HG03025 (cell line): ENCODE data around the gene DYNLT1.
"Not testable (repeated sequence)": the region's sequence is repeated elsewhere in the genome, so short reads cannot be mapped to it uniquely, and the experiment has no call there.

Experiments
- ATAC-seq: cut with Tn5 transposase; IDR thresholded peaks from one replicate; pipeline ENCODE4 v1.9.1; 2021; ENCODE audit warnings: mild to moderate bottlenecking, moderate library complexity; ENCODE audit not compliant: unreplicated experiment, low FRiP score

The DYNLT1 gene

DNA sequence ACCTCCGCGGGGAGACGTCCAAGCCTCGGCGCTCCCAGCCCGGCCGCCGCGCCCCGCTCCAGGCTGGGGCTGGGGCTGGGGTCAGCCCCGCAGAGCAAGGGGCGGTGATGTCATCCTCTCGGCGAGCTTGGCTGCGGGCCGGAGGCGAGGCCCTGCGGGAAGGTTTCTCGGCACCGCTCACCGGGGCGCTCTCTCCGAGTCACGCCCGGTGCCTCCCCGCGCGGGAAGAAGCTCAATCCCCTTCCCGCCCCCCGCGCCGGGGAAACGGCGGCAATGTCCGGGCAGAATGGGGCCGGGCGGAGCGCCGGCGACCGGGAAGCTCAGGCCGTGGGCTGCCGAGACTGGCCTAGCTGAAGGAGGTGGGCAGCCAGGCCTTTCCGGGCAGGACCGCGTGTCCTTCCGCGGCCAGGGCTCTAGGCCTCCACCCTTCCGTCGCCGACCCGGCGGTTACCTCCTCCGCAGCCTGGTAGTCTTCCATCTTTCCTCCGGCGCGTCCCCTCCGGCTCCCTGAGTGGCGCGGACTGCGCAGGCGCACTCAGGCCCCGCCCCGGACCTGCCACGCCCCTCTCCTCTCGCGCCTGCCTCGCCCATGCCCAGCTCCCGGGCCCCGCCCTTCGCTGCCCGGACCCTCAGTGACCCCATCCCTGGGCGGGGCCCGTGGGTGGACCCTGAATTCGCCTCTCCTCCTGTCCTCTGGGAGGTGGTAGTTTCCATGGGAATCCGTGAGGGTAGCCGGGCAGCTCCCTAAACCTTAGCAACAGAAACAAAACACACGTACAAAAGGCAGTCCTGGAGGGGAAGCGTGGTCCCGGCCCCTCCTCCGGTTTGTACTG lies at the start of gene DYNLT1:
Gene DYNLT1, minus strand, starts transcription at position 513 of the 833 bp plus-strand sequence. Its CDS starts 35 bp downstream, at position 478.
- ATAC-seq: peak; percentile 66

DNA sequence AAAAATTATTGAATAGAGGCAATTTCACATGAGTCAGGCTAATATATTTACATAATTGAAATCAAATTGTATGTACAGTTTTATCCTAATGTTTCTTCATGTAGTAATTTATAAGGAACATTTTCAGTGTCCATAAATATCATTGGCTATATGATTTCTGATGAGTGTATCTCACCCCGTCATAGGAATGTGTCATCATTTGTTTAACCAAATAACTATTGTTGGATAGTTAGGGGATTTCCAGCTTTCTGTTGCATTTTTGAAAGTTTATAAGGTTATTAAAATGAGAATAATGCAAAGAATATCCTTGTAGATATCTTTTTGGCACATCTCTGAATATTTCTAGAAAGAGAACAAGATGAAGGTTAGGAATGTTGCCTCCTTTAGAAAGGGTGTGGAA lies 44.3 kb upstream of the DYNLT1 start:
- no peak for ATAC-seq

DNA sequence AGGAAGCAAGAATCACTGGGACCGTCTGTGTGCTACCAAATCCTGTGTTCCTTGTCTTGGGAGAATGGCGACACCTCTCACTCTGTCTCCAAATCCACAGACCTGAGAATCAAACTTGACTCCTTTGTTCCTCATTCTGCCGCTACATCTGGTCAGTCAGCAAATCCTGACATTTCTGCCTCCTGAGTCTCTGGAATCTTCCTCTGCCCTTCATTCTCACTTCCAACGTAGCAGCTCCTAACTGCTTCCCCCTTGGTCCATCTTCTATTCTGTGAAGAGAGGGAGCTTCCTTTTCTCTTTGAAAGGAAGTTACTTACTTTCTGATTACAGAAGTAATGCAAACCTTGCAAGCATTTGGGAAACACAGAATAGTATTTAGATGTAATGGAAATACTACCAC lies 43.0 kb upstream of the DYNLT1 start:
- no peak for ATAC-seq

DNA sequence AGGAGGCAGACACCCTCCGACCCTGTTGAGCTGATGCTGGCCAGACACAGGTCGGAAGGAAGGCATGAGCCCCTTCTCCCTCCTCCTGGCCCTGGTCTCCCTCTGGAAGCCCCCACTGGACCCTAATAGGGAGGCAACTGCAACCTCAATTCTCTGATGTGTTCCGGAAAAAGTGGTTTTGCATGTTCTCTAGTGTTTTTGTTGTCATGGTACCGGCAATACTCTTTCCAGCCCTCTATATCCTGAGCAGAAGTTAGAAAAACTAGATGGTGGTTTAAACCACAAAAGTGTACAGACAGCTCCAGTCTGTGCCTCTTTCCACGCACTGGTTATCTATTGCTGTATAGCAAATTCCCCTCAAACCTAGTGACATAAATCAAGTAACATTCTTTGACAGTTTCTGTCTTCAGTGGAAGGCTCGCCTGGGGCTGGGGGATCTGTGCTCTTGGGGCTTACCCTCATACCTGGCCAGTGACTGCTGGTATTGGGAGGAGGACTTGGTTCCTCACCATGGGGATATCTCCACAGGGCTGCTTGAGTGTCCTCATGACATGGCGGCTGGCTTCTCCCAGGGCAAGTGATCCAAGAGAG lies 42.3 kb upstream of the DYNLT1 start:
- no peak for ATAC-seq

DNA sequence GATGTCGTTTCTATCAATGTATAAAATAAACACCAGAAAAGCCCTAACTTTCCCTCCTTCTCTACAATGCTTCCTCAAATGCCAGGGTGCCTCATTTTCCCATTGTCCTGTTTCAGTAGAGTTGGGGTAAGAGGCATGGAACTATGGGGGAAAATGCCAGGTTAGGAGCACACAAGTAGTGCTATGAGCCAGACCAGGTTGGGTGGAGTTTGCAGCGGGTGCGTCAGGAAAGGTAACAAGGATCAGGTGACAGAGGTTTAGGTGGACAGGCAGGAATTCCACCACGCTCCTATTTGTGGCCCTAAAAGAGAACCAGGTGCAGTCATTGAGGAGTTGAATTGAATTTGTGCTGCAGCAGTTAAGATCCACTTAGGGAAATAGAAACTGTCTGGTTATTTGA lies 41.8 kb upstream of the DYNLT1 start:
- ATAC-seq: no peak

DNA sequence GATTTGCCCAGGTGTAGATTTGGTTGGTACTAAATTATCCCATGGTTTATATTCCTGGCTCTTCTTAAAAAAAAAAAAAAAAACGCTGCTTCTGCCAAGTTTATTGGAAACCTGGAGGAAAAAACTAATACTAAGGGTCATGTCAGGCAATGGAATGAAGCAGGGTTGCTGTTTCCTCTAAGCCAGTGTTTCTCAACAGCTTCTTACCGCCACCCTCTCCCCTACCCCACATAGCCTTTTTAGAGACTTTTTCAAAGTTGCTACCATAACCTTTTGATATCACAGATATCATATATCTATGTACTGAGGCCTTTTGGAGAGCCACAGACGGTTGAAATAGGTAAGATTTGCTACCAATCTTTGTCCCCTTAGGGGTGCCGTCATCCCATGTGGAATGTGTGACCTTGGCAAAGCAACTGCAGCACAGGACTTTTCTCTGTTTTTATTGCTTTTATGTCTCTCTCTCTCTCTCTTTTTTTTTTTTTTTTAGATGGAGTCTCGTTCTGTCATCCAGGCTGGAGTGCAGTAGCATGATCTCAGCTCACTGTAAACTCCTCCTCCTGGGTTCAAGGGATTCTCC lies 40.3 kb upstream of the DYNLT1 start:
- ATAC-seq: no peak

DNA sequence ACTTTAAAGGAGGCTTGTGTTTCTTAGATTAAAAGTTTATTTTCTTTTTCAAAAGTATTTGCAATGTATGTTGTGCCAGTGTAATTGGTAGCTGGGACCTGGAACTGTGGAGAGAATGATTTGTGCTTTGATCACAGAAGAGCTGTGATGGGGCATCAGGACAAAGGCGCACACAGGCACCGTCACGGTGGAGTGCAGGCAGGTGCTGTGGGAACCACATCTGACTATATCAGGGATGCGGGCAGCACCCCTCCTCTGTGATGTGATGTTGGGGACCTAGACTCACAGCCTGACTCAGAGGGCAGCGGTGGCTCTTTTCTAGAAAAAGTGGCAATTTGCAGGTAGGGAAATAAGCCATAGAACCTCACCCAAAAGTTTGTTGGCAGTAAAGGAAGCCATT lies 39.8 kb upstream of the DYNLT1 start:
- no peak for ATAC-seq

DNA sequence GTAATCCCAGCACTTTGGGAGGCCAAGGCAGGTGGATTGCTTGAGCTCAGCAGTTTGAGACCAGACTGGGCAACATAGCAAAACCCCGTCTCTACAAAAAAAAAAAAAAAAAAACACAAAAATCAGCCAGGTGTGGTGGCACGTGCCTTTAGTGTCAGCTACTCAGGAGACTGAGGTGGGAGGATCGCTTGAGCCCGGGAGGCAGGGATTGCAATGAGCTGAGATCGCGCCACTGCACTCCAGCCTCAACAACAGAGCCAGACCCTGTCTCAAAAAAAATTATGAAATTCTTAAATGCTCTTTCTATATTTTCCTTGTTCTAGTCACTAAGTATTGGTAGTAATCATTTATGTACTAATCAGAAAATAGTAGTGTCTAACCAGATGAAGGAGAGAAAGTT lies 35.9 kb upstream of the DYNLT1 start:
- no peak for ATAC-seq

DNA sequence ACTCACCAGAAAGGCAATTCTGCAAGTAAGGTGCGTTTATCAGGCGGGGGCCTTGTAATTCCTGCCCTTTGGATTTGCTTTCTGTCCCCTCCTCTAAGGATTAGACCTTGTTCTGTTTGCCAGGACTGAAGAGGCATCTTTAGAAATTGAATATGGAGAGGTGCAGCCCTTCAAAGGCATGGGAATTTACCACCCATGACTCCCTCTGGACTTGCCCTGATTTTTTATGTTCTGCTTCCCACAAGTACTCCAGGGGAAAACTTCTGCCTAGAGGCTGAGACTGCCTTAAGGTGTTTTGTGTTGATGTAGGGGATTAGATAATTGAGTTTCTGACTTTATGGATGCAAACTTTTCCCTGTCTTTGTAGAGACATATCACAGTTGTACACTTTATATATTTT lies 35.5 kb upstream of the DYNLT1 start:
- ATAC-seq: no peak

DNA sequence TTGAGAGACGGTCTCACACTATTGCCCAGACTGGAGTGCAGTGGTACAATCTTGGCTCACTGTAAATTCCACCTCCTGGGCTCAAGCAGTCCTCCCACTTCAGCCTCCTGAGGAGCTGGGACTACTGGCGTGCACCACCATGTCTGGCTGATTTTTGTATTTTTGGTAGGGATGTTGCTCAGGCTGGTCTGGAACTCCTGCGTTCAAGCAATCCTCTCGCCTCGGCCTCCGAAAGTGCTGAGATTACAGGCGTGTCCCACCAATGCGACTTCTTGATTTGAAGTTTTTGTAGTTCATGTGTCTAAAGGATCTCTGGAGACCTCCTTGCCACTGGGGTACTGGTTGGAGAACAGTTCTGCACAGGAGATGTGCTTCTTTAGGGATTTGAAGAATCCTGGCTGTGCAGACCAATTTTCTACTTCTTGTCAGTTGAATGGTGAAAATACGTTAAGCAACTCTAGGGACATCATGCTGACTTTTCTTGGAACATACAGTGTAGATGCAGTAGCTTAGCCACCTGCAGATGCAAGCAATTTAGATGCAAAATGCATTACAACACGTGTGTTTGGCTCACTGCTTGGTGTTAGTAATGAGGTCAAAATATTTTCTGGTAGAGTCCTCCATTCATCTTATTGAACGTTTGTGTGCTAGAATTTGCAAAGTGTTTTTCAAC lies 33.5 kb upstream of the DYNLT1 start:
- no peak for ATAC-seq

DNA sequence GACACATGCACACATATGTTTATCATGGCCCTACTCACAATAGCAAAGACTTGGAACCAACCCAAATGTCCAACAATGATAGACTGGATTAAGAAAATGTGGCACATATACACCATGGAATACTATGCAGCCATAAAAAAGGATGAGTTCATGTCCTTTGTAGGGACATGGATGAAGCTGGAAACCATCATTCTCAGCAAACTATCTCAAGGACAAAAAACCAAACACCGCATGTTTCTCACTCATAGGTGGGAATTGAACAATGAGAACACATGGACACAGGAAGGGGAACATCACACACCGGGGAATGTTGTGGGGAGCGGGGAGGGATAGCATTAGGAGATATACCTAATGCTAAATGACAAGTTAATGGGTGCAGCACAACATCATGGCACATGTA lies 32.6 kb upstream of the DYNLT1 start:
- ATAC-seq: not testable (repeated sequence)

DNA sequence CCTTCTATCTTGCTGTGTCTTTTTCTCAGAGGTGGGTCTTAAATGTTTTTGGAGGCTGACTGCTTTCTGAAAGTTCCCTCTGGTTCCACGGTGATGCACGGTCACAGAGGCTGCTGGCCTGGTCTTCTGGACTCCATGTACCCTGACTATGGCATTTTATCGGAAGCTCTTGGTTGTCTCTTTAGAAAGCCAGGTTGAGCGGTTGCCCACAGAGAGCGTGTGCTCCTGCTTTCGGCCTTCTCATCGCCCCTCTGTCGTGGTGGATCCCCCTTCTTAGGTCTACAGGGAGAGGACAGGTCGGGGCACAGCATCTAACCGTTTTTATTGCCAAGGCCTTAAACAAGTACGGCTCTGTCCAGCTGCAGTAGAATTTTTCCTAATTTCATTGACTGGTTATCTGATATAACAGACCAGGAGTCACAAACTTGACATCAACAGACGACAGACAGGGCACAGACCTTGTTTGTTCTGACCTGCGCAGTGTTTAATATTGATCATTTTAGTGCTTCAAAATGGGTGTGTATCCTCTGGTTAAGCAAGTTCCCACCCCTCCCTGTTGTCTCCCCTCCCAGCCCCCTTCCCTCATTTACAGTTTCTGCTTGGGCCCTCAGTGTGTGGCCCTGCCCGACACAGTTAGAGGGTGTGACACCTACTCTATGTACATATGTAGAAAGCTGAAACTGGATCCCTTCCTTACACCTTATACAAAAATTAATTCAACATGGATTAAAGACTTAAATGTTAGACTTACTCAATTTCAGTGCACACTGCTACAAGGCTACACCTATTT lies 30.0 kb upstream of the DYNLT1 start:
- no peak for ATAC-seq

DNA sequence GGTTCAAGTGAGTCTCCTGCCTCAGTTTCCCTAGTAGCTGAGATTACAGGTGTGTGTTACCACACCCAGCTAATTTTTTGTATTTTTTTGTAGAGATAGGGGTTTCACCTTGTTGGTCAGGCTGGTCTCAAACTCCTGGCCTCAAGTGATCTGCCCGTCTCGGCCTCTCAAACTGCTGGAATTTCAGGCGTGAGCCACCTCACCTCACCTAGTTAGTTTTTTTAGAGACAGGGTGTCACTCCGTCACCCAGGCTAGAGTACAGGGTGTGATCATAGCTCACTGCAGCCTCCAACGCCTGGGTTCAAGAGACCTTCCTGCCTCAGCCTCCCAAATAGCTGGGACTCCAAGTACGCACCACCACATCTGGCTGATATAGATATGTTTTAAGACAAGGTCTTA lies 28.2 kb upstream of the DYNLT1 start:
- no peak for ATAC-seq

DNA sequence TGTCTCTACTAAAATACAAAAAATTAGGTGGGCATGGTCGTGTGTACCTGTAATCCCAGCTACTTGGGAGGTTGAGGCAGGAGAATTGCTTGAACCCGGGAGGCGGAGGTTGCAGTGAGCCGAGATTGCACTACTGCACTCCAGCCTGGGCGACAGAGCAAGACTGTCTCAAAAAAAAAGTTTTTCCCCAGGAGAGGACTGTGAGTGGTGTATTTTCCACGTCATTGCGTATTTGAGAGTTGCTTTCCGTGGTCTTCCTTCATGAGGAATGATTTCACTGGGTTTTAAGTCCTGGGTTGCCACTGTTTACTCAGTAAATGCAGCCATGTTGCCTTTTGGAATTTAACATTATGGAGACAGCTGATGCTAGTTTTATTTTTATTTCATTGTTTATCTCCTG lies 27.6 kb upstream of the DYNLT1 start:
- ATAC-seq: not testable (repeated sequence)

DNA sequence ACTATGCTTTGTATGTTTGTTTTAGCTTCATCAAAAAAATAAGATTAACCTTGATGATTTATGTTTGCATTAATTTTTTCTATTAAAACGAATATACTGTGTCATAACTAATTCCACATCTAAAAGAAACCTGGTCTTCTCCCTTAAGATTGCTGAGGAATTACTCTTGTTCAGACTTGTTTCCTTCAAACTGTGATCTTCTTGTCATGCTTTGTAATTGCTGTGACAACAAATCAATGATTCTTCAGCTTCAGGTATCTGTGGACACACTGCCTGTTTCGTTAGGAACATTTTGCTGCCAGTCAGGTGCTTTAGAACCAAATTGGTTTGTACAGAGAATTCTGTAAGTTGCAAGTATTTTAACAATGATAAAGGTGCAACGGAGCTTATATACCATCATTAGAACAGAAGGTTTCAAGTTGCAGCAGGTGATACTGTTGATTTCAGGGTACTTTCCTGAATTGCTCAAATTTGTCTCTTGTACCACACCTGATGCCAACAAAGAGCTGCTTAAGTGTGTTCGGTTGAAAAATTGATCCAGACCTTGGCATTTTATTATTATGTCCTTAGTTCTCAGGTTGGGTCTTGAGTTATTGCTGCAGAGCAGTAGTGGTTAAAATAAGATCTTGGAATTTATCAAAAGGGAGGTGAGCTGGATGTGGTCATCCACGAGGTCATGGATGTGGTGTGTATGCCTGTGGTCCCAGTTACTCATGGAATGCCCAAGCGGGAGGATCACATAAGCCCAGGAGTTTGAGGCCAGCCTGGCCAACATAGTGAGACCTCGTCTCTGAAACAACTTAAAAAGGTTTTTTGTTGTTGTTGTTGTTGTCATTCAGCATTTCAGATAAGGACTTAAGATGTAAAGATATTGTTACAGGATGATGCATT lies 24.8 kb upstream of the DYNLT1 start:
- ATAC-seq: no peak

DNA sequence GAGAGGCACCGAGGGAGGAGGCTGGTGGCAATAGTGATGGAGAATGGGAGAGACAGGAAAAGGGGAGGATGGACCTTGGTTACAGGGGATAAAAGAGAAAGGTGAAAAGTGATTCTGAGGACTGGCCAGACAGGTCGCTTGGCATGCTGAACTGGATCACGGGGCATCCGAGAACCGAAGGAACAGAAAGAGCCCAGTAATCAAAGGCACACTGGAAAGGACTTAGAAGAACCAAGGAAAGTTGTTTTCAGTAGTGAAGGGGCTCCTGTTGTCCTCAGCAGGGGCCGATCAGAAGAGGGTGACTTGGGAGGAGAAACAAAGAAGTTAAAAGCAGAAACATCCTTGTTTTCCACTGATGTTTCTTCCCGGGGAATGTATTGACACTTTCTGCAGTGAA lies 24.2 kb upstream of the DYNLT1 start:
- no peak for ATAC-seq

DNA sequence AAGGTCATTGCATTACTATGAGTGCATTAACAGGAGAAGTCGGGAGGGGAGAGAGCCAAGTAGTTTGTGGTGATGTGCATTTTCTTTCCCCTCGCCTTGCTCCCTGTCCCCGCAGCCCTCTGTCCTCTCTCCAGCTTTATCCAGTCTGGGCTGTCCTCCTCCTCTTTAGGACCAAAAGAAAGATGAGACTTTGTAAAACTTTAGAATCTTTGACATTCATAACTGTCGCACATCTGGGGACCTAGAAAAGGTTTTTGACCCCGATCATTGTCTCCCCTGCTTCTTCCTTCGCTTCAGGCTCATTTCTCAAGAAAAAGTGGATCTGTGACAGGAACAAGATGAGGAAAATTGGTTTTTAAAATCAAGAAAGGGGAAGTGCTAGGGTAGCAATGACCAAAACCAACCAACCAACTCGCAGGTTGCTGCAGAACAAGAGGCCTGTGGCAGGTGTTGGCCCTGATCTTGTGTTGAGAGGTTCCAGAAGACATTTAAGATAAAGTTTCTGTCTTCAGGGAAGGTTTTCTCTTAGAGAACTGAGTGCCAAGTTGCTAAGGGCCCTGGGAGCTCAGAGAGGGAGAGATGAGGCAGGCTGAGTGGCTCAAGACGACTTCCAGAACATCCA lies 22.9 kb upstream of the DYNLT1 start:
- ATAC-seq: no peak

DNA sequence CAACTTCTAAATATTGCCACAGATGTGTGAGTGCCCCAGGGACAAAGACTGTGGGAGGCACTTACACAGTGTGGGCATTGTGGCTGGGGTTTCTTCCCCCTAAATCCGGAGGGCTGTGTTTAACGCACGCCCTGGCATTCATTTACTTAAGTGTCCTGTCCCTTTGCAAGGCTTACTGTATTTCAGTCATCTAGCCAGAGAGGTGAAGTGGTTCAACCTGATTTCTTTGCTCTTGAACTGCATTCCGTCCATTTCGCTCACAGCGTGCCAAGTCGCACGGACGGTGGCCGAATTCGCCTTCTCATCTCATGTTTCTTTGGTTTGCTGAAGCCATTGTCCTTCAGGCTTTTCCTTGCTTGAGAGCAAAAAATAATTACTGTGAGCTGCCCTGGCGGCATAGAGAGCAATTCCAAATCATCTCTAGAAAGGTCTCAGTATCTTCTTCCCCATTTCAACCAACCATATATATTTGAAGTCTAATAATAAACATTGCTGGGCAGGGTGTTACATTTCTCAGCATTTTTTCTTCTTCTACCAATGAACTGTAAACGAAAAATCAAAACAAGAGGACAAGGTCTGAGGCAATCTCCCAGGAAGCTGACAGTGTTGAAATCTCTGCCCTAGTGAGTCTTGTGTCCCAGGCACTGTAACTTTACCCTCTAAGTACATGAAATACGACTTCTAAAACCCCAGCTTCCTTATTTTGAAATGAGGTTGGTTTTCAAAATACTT lies 22.3 kb upstream of the DYNLT1 start:
- no peak for ATAC-seq
